IMR-90 (cell line): ENCODE results near the gene BANF1.

Experiments
- BHLHE40 ChIP-seq: fragments of 150-350 bp; IDR thresholded peaks from 2 replicates; pipeline ENCODE4 v1.6.1; 2016; ENCODE audit warnings: mild to moderate bottlenecking, low read depth, low read length
- CTCF ChIP-seq: conservative IDR thresholded peaks from 2 replicates; pipeline ENCODE4 v1.5.1; 2012; ENCODE audit warnings: mild to moderate bottlenecking, low read depth, low read length, improper control_type of control experiment
- ELK1 ChIP-seq: fragments of 150-350 bp; IDR thresholded peaks from 2 replicates; pipeline ENCODE4 v1.6.1; 2016; ENCODE audit warnings: low read depth, mild to moderate bottlenecking, low read length, moderate library complexity, borderline replicate concordance
- MAFK ChIP-seq: IDR thresholded peaks from 2 replicates; pipeline ENCODE4 v1.6.1; 2012; ENCODE audit warnings: low read depth, low read length, improper control_type of control experiment
- POLR2A ChIP-seq: IDR thresholded peaks from 2 replicates; pipeline ENCODE4 v1.6.1; 2012; ENCODE audit warnings: mild to moderate bottlenecking, low read depth, low read length
- RCOR1 ChIP-seq: IDR thresholded peaks from 2 replicates; pipeline ENCODE4 v1.6.1; 2012; ENCODE audit warnings: mild to moderate bottlenecking, low read length, improper control_type of control experiment; ENCODE audit not compliant: insufficient replicate concordance
- RFX5 ChIP-seq: IDR thresholded peaks from 2 replicates; pipeline ENCODE4 v1.8.0; 2012; ENCODE audit warnings: low read depth, mild to moderate bottlenecking, low read length, moderate library complexity
- SMC3 ChIP-seq: fragments of 150-350 bp; IDR thresholded peaks from 2 replicates; pipeline ENCODE4 v1.6.1; 2016; ENCODE audit warnings: low read depth, mild to moderate bottlenecking, antibody characterized with exemption, low read length, moderate library complexity

GRCh38 chr11:66006891-66007176 is 4.5 kb downstream of the BANF1 start:
- TF ChIP-seq CTCF (no peak), RCOR1 (no peak), POLR2A (no peak), ELK1 (no peak), SMC3 (no peak), BHLHE40 (no peak), RFX5 (no peak), MAFK (no peak)
